D721Med (cell line): ENCODE data around the gene NUSAP1.

Experiments used
- DNase-seq: peaks from one replicate; pipeline ENCODE4 v3.0.0; 2011; ENCODE audit warnings: low spot score; ENCODE audit not compliant: insufficient read length
- FAIRE-seq: peaks from 2 replicates; lab custom pipeline; 2011; peaks lifted over from hg19 to GRCh38; lab: Jason Lieb, UNC
- CTCF ChIP-seq: IDR thresholded peaks from 2 replicates; pipeline ENCODE4 v1.5.1; 2012; ENCODE audit warnings: mild to moderate bottlenecking, control low read depth; ENCODE audit not compliant: insufficient read depth; ENCODE audit errors: missing control alignments

NUSAP1 gene

GRCh38 chr15:41429003-41429890, 96.6 kb downstream of the NUSAP1 start:
- TF ChIP-seq CTCF, result no peak
- no peak for DNase-seq
- FAIRE-seq, result no peak
